GM23338 (cell line): ENCODE data around the gene GADD45A. TPM values are rescaled to one million over a fixed set of nuclear protein-coding genes. Genes with fewer than 3 reads are reported as not detected.

Source experiments
- ATAC-seq: fragments of 200-7000 bp; cut with Tn5 transposase; 3 replicates; pipeline ENCODE4 v1.9.1; 2020
- DNase-seq: peaks from one replicate; pipeline ENCODE4 v3.0.0-alpha.2; 2015; ENCODE audit warnings: low spot score
- H2AFZ ChIP-seq: fragments of 200-600 bp; sonication (generic); 2 replicates; pipeline ENCODE4 v1.8.0; 2016; ENCODE audit warnings: antibody characterized with exemption, mild to moderate bottlenecking, moderate library complexity
- H3F3A ChIP-seq: fragments of 200-600 bp; sonication (generic); replicated peaks from 2 replicates; pipeline ENCODE4 v1.8.0; 2017; ENCODE audit warnings: antibody characterized with exemption, mixed run types, low read depth
- H3K27ac ChIP-seq: fragments of 200-600 bp; sonication (generic); 2 replicates; pipeline ENCODE4 v1.6.1; 2016; ENCODE audit warnings: low read depth
- H3K27me3 ChIP-seq: fragments of 200-600 bp; sonication (generic); 2 replicates; pipeline ENCODE4 v1.8.0; 2016; ENCODE audit warnings: mild to moderate bottlenecking, mixed run types, moderate library complexity; ENCODE audit not compliant: insufficient read depth
- H3K36me3 ChIP-seq: fragments of 200-600 bp; sonication (generic); 2 replicates; pipeline ENCODE4 v1.8.0; 2016; ENCODE audit warnings: mild to moderate bottlenecking; ENCODE audit not compliant: insufficient read depth
- H3K4me1 ChIP-seq: fragments of 200-600 bp; sonication (generic); 2 replicates; pipeline ENCODE4 v1.8.0; 2016; ENCODE audit warnings: mild to moderate bottlenecking, moderate library complexity; ENCODE audit not compliant: insufficient read depth
- H3K4me2 ChIP-seq: fragments of 200-600 bp; sonication (generic); 2 replicates; pipeline ENCODE4 v1.7.1; 2017; ENCODE audit warnings: mixed run types
- H3K4me3 ChIP-seq: fragments of 200-600 bp; sonication (generic); 2 replicates; pipeline ENCODE4 v1.6.1; 2016; ENCODE audit warnings: mixed run types
- H3K79me2 ChIP-seq: fragments of 200-600 bp; sonication (generic); replicated peaks from 2 replicates; pipeline ENCODE4 v1.8.0; 2017; ENCODE audit warnings: mild to moderate bottlenecking; ENCODE audit not compliant: insufficient read depth
- H3K9me2 ChIP-seq: fragments of 200-600 bp; sonication (generic); 2 replicates; pipeline ENCODE4 v1.8.0; 2017; ENCODE audit not compliant: insufficient read depth
- H4K20me1 ChIP-seq: fragments of 200-600 bp; sonication (generic); replicated peaks from 2 replicates; pipeline ENCODE4 v1.8.0; 2017; ENCODE audit warnings: mild to moderate bottlenecking; ENCODE audit not compliant: insufficient read depth
- H3K27ac Mint-ChIP-seq: 2 replicates; pipeline ENCODE4 v1.8.0; 2020; ENCODE audit warnings: inconsistent platforms, mild to moderate bottlenecking, moderate library complexity, mixed read lengths
- H3K27me3 Mint-ChIP-seq: 3 replicates; pipeline ENCODE4 v1.8.0; 2022; ENCODE audit warnings: low read depth, mild to moderate bottlenecking, moderate library complexity, mixed read lengths, inconsistent platforms; ENCODE audit not compliant: insufficient read depth, poor library complexity
- H3K36me3 Mint-ChIP-seq: 3 replicates; pipeline ENCODE4 v1.8.0; 2021; ENCODE audit warnings: low read depth, mild to moderate bottlenecking, inconsistent platforms, moderate library complexity, mixed read lengths
- H3K4me1 Mint-ChIP-seq: 3 replicates; pipeline ENCODE4 v1.8.0; 2020; ENCODE audit warnings: mild to moderate bottlenecking, inconsistent platforms, mixed read lengths
- H3K4me3 Mint-ChIP-seq: 3 replicates; pipeline ENCODE4 v1.8.0; 2021; ENCODE audit warnings: moderate library complexity, mild to moderate bottlenecking, inconsistent platforms, mixed read lengths
- H3K9me3 Mint-ChIP-seq: 3 replicates; pipeline ENCODE4 v1.8.0; 2020; ENCODE audit warnings: moderate library complexity, mild to moderate bottlenecking, inconsistent platforms, mixed read lengths
- CREB1 ChIP-seq: fragments of 250-450 bp; sonication (Bioruptor Pico); IDR thresholded peaks from 2 replicates; pipeline ENCODE4 v1.5.0; 2020; ENCODE audit warnings: low read depth, mild to moderate bottlenecking, moderate library complexity
- JUNB ChIP-seq: IDR thresholded peaks from one replicate; pipeline ENCODE4 v1.6.1; 2016; ENCODE audit warnings: antibody characterized with exemption; ENCODE audit not compliant: unreplicated experiment
- NANOG ChIP-seq: IDR thresholded peaks from 2 replicates; pipeline ENCODE4 v1.6.1; 2016; ENCODE audit warnings: antibody characterized with exemption, borderline replicate concordance
- POLR2AphosphoS5 ChIP-seq: IDR thresholded peaks from 2 replicates; pipeline ENCODE4 v1.6.1; 2016; ENCODE audit warnings: antibody characterized with exemption, low read depth
- ZNF114 ChIP-seq: fragments of 250-450 bp; sonication (Bioruptor Pico); IDR thresholded peaks from 2 replicates; pipeline ENCODE4 v1.5.0; 2020; ENCODE audit warnings: mild to moderate bottlenecking, moderate library complexity
- ZNF331 ChIP-seq: fragments of 250-450 bp; sonication (Bioruptor Pico); IDR thresholded peaks from 2 replicates; pipeline ENCODE4 v1.5.0; 2020; ENCODE audit warnings: low read depth, mild to moderate bottlenecking, moderate library complexity
- polyA plus RNA-seq: library from polyadenylated mRNA; unstranded; fragments of >200 nt; fragmentation: Nextera tagmentation; extraction: Ambion mirVana; gene quantifications from 2 replicates; pipeline ENCODE4 v1.2.1, GENCODE V29; 2016
- total RNA-seq: library from RNA; depleted of rRNA; stranded (reverse); fragments of >200 nt; shearing (Covaris generic); gene quantifications from 2 replicates; pipeline ENCODE4 v1.2.3, GENCODE V29; 2014
- TF ChIP-seq, protein P1 (sequence below): fragments of 250-450 bp; sonication (Bioruptor Pico); IDR thresholded peaks from 2 replicates; pipeline ENCODE4 v1.5.0; 2020; ENCODE audit warnings: mild to moderate bottlenecking, moderate library complexity
- TF ChIP-seq, protein P2 (sequence below), 2 experiments: fragments of 200-600 bp in 1 of 2; sonication (generic) in 1 of 2; conservative IDR thresholded peaks; 2 replicates each; pipeline versions ENCODE4 v1.5.1 to v1.6.1; 2016 to 2017; ENCODE audit warnings: antibody characterized with exemption in 2 of 2, low read depth in 2 of 2, mild to moderate bottlenecking in 2 of 2, moderate library complexity in 1 of 2
- TF ChIP-seq, protein P3 (sequence below): IDR thresholded peaks from one replicate; pipeline ENCODE4 v1.6.1; 2018; ENCODE audit warnings: antibody characterized with exemption; ENCODE audit not compliant: unreplicated experiment

Gene GADD45A
- total and polyA plus RNA-seq, 2 experiments from 2014 or later: 25.9 to 39.5 TPM

DNA sequence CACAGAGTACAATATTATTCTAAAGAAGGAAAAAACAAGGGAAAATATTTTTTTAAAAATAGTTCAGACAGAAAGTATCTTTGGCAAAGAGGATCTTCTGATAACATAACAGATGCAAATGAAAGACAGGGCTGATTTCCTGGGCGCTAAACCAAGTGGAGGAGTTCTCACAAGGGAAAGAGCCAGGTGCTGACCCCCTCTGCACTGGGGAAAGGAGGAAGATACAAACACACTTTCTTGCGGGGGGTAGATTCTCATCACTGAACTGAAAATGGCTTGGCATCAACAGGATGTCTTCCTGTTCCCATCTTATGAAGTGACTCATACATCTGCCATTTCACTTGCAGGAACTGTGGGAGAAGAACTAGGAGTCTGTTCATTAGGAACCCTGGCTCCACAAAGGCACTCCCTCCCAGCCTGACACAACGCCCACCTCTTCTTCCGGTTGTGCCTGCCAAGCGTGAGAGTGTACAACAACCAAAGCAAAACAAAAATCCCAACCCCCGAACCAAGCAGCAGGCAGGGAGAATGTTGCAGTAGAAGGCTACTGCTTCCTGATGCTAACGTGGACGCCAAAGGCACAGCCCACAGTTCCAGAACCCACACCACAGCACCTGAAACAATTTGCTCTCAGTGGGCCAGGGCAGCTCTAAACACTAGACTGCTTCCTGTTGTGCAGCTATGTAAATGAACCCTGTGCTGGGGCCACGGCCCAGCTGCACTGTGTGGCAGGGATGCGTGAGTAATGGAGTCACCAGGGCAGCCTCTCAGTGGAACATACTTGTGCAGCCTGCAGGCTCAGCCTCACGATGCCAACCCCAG lies 51.0 kb downstream of the GADD45A start (continued):
- TF ChIP-seq, protein P1, sequence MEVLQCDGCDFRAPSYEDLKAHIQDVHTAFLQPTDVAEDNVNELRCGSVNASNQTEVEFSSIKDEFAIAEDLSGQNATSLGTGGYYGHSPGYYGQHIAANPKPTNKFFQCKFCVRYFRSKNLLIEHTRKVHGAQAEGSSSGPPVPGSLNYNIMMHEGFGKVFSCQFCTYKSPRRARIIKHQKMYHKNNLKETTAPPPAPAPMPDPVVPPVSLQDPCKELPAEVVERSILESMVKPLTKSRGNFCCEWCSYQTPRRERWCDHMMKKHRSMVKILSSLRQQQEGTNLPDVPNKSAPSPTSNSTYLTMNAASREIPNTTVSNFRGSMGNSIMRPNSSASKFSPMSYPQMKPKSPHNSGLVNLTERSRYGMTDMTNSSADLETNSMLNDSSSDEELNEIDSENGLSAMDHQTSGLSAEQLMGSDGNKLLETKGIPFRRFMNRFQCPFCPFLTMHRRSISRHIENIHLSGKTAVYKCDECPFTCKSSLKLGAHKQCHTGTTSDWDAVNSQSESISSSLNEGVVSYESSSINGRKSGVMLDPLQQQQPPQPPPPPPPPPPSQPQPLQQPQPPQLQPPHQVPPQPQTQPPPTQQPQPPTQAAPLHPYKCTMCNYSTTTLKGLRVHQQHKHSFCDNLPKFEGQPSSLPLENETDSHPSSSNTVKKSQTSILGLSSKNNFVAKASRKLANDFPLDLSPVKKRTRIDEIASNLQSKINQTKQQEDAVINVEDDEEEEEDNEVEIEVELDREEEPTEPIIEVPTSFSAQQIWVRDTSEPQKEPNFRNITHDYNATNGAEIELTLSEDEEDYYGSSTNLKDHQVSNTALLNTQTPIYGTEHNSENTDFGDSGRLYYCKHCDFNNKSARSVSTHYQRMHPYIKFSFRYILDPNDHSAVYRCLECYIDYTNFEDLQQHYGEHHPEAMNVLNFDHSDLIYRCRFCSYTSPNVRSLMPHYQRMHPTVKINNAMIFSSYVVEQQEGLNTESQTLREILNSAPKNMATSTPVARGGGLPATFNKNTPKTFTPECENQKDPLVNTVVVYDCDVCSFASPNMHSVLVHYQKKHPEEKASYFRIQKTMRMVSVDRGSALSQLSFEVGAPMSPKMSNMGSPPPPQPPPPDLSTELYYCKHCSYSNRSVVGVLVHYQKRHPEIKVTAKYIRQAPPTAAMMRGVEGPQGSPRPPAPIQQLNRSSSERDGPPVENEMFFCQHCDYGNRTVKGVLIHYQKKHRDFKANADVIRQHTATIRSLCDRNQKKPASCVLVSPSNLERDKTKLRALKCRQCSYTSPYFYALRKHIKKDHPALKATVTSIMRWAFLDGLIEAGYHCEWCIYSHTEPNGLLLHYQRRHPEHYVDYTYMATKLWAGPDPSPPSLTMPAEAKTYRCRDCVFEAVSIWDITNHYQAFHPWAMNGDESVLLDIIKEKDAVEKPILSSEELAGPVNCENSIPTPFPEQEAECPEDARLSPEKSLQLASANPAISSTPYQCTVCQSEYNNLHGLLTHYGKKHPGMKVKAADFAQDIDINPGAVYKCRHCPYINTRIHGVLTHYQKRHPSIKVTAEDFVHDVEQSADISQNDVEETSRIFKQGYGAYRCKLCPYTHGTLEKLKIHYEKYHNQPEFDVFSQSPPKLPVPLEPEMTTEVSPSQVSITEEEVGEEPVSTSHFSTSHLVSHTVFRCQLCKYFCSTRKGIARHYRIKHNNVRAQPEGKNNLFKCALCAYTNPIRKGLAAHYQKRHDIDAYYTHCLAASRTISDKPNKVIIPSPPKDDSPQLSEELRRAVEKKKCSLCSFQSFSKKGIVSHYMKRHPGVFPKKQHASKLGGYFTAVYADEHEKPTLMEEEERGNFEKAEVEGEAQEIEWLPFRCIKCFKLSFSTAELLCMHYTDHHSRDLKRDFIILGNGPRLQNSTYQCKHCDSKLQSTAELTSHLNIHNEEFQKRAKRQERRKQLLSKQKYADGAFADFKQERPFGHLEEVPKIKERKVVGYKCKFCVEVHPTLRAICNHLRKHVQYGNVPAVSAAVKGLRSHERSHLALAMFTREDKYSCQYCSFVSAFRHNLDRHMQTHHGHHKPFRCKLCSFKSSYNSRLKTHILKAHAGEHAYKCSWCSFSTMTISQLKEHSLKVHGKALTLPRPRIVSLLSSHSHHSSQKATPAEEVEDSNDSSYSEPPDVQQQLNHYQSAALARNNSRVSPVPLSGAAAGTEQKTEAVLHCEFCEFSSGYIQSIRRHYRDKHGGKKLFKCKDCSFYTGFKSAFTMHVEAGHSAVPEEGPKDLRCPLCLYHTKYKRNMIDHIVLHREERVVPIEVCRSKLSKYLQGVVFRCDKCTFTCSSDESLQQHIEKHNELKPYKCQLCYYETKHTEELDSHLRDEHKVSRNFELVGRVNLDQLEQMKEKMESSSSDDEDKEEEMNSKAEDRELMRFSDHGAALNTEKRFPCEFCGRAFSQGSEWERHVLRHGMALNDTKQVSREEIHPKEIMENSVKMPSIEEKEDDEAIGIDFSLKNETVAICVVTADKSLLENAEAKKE (CRISPR knock-in tag): no peak
- no peak for TF ChIP-seq JUNB
- TF ChIP-seq, protein P2, sequence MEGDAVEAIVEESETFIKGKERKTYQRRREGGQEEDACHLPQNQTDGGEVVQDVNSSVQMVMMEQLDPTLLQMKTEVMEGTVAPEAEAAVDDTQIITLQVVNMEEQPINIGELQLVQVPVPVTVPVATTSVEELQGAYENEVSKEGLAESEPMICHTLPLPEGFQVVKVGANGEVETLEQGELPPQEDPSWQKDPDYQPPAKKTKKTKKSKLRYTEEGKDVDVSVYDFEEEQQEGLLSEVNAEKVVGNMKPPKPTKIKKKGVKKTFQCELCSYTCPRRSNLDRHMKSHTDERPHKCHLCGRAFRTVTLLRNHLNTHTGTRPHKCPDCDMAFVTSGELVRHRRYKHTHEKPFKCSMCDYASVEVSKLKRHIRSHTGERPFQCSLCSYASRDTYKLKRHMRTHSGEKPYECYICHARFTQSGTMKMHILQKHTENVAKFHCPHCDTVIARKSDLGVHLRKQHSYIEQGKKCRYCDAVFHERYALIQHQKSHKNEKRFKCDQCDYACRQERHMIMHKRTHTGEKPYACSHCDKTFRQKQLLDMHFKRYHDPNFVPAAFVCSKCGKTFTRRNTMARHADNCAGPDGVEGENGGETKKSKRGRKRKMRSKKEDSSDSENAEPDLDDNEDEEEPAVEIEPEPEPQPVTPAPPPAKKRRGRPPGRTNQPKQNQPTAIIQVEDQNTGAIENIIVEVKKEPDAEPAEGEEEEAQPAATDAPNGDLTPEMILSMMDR (conservative IDR thresholded peaks at IDR 0.05; ENCODE audit: low read depth in 2 of 2): no peak

DNA sequence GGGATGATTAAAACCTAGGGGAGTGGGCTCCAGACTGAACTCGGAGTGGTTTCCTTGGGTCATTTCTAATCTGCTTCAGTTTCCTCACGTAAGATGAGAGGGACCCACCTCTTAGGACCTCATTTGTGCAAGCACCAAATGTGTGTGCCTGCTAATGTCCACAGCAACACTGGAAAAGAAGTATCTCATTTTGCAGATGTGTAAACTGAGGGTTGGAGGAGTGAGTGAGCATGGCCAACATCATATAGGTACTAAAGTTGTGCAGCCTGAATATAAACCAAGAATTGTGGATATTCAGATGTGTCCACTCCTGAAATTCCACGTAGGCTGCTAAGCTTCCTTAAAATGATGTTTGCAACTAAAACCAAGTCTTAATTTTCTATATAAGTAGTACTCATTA lies 51.7 kb downstream of the GADD45A start:
- Histone ChIP-seq H3K4me3 (no peak overlapping the region), H3K27me3 (no peaks in the 10 kb centered on the region), H3K4me2 (no peak overlapping the region), H3K9me2 (no peaks in the 10 kb centered on the region), H3K4me1 (peaks cover 20% of the 10 kb centered on the region; the same call in 1 of the 2 replicates), H4K20me1 (no peaks in the 10 kb centered on the region), H3K79me2 (no peaks in the 10 kb centered on the region), H3K27ac (no peak overlapping the region), H3F3A (no peaks in the 10 kb centered on the region), H3K36me3 (no peaks in the 10 kb centered on the region), H2AFZ (no peak overlapping the region)
- Mint-ChIP-seq H3K4me3 (no peak overlapping the region), H3K36me3 (no peaks in the 10 kb centered on the region), H3K27me3 (peaks cover 2% of the 10 kb centered on the region), H3K4me1 (peaks cover 26% of the 10 kb centered on the region), H3K27ac (no peak overlapping the region), H3K9me3 (no peaks in the 10 kb centered on the region)
- ATAC-seq (no peak), DNase-seq (no peak)
- TF ChIP-seq ZNF331 (CRISPR knock-in tag) (no peak), JUNB (no peak), NANOG (no peak), CREB1 (CRISPR knock-in tag) (no peak), POLR2AphosphoS5 (no peak), ZNF114 (CRISPR knock-in tag) (no peak)
- TF ChIP-seq, protein P3, sequence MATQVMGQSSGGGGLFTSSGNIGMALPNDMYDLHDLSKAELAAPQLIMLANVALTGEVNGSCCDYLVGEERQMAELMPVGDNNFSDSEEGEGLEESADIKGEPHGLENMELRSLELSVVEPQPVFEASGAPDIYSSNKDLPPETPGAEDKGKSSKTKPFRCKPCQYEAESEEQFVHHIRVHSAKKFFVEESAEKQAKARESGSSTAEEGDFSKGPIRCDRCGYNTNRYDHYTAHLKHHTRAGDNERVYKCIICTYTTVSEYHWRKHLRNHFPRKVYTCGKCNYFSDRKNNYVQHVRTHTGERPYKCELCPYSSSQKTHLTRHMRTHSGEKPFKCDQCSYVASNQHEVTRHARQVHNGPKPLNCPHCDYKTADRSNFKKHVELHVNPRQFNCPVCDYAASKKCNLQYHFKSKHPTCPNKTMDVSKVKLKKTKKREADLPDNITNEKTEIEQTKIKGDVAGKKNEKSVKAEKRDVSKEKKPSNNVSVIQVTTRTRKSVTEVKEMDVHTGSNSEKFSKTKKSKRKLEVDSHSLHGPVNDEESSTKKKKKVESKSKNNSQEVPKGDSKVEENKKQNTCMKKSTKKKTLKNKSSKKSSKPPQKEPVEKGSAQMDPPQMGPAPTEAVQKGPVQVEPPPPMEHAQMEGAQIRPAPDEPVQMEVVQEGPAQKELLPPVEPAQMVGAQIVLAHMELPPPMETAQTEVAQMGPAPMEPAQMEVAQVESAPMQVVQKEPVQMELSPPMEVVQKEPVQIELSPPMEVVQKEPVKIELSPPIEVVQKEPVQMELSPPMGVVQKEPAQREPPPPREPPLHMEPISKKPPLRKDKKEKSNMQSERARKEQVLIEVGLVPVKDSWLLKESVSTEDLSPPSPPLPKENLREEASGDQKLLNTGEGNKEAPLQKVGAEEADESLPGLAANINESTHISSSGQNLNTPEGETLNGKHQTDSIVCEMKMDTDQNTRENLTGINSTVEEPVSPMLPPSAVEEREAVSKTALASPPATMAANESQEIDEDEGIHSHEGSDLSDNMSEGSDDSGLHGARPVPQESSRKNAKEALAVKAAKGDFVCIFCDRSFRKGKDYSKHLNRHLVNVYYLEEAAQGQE: no peak
